Left colon (tissue), 2 donors: ENCODE measurements around the gene CYTH1. TPM values are rescaled to one million over a fixed set of nuclear protein-coding genes. Genes with fewer than 3 reads are reported as not detected.
A peak's percentile ranks its signal among the peaks of the same experiment; 100 is the strongest.
"Not testable (repeated sequence)": the region's sequence is repeated elsewhere in the genome, so short reads cannot be mapped to it uniquely, and the experiment has no call there.

ENCODE experiments used
- ATAC-seq: fragments of 200-7000 bp; cut with Tn5 transposase; one replicate; pipeline ENCODE4 v1.9.1; 2020; ENCODE audit warnings: mild to moderate bottlenecking, moderate library complexity
- DNase-seq, 2 donors: peaks; one replicate each; pipeline ENCODE4 v3.0.0-alpha.2; 2020
- intact Hi-C, 2 donors: fragments of 100-400 bp; cut with DNase I in 1 of 2; cut with micrococcal nuclease in 1 of 2; formaldehyde crosslinking; loops; one replicate each; pipeline versions ENCODE4 v1.11.2 to v1.14.0; 2022; cut with DNase I, micrococcal nuclease
- total RNA-seq, 2 donors: library from RNA; stranded (reverse); fragmentation: NEBNext Ultra II Directional; extraction: Animal tissue kit (Norgen Biotek cat#: 25700); gene quantifications; one replicate each; pipeline ENCODE4 v1.2.1, GENCODE V29; 2021
- donor health status: DM: no; HTN: no; CAD: no.
- donor health status: DM: yes; HTN: yes; CAD: no.

CYTH1 gene
- total RNA-seq, 2 donors from 2014 or later: 70.6 to 79.0 TPM

DNA sequence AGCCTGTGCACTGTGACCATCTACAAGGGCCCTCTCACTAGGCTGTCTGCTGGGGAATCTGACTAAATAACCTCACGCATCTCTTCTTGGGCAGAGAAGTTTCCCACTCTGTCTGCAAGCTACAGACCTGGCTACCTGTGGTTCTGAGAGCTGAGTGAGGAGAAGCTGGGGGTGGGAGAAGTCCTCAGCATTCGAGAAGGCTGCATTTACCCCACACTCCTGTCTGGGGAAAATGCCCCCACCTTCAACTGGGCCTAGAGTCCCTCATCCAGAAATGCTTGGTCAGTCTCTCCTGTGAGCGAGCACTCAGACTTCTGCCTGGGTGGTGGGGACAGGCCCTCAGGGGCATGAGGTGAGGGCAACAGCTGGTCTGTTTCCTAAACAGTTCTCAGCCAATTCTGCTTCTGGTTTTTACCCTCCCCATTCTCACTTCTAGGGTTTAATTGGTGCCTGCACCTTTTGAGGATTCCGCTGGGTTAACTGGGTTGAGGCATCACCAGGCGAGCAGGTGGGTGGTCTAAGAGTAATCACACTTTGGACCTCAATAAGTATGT lies 98.6 kb downstream of the CYTH1 start:
- intact Hi-C loops: no loop called here
- ATAC-seq (no peak), DNase-seq (no peak)

DNA sequence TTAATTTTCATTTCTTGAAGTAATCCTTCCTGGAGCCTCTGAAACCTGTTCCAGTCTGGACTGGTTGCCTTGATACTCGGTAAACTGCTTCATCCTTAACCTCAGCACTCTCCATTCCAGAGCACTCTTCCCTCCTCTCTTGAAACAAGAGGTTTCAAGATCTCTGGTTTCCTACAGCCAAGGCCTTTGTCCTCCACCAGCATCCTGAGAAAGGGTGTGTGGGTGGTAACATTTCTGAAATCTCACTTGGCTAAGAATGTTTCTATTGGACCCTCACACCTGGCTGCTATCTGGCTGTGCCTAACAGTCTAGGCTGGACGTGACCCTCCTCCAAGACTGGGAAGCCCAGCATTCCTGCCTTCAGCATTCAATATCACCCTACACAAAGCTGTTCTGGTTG lies 99.7 kb downstream of the CYTH1 start:
- intact Hi-C loops: no loop called here
- ATAC-seq (no peak), DNase-seq (no peak)

DNA sequence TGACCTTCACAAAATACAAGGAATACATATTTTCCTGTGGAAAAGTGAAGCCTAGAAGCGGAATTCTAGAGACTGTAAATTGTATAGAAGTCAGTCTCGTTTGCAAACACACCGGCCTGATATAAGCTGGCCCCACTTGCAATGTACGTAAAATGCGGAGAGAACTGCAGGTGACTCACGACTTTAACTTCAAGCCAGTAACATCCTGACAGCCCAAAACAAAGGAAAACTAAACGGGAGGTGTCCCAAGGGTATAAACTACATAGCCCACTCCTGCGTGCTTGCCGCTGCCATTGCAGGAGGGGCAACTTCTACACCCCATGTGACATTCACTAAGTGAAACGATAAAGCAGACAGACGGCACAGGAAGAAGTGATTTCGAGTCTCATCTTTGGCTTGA lies 101.6 kb downstream of the CYTH1 start:
- DNase-seq (no peak), ATAC-seq (no peak)
- intact Hi-C loops: no loop called here

DNA sequence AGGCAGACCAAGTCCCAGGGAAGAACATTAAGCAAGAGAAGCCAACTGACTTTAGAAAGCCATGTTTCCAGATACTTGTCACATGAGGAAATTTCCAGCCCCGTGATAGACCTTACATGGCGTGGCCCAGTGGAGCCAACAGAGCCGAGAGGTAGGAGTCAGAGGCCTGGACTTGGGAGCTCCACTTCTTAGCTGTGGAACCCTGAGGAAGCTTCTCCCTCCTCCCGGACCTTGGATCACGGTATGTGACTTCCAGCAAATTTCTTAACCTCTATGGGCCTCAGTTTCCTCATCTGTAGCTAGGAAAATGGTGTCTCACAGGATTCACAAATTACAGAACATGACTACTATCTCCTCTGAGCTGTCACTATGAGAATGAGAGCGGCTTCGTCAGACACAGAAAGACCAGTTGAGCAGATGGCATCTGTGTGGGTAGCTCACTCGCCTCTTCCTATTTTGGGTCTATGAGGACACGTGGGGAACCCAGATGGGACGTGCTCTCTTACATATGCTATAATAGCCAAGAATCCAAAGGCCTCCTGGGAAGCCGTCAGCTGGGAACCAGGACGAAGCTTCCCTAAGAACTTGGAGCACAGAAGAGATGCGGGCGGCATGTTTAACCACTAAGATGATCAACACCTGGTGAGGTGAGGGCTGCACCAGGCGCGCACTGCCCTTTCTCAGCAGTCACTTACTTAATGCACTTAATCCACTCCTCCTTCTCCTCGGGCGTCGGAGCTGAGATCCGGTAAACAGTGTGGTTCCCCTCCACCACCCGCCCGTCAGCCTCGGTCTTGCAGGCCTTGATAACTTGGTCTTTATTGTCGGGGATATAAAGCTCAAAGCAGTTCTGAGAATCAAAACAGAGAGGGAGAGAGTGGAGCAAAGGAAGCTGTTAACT lies 102.3 kb downstream of the CYTH1 start:
- intact Hi-C loops: no loop called here
- no peak for DNase-seq
- no peak for ATAC-seq

DNA sequence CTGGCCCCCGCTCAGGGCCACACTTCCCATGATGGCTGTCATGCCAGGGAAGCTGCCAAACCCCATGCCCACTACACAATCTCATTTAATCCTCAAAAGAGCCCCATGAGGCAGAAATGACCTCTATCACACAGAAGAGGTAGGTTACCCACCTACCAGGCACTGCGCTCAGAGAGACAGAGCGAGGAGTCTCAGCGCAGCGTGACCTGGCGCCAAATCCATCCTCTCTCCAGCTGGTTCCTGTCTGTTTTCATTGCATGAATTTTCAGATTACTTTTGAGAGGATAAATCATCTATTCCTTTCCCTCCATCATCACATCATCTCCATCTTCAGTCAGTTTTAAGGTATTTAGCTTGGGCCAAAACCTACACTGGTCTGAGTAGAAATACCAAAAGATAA lies 103.4 kb downstream of the CYTH1 start:
- intact Hi-C loops: no loop called here
- ATAC-seq: no peak
- DNase-seq: no peak

DNA sequence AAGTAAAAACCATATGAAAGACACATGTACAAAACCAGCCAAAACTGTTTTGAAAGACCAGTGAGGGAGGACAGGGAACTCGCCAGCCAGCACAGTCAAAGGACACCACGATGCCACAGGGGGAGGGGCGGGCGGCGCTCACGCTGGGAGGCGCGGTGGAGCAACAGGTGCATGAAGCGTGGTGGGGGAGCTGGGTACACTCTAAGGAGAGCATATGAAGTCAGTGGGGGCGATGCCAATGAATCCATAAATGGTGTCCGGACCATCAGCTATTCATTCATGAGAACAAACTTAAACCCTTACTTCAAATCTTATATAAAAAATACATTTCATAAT lies 103.9 kb downstream of the CYTH1 start:
- DNase-seq: no peak
- ATAC-seq: no peak
- intact Hi-C loops: no loop called here

DNA sequence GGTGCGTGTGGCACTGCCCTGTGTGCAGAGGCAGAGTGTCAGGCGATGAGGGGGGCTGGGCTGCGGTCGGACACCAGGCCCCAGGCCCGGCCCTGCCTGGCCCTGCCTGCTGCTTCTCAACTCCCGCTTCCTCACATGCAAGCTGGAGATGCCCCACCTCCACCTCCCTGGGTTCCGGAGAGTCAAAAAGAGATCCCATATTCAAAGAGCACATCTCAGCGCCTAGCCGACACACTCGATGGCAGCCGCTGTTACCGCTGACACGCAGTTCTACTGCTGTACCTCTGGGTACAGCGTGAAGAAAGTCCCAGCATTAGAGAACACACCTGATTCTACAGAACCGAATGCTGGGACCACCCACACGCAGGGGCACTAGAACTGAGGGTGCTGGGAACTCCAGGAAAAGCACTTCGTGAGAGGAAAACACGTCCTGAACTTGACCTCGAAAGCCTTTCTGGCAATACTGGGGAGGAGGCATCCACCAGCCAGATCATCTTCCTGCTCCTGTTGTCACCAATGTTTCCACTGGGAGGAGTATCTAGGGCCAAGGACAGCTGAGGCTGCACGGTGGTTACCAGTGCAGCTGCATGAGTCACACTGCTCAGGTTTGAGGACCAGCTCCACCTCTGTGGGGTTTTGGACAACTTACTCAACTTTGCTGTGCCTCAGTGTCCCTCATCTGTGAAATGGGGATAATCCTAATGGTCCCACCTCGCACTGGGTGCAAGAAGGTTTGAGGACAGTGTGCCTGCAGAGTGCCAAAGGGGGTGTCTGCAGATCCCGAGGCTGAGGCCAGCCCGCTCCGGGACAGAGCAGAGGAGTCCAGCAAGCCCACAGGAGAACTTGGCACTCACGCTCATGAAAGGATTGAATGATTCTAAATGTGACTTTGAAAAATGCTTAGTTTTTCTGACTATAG lies 104.5 kb downstream of the CYTH1 start:
- ATAC-seq: no peak
- intact Hi-C loops: no loop called here
- DNase-seq: no peak

DNA sequence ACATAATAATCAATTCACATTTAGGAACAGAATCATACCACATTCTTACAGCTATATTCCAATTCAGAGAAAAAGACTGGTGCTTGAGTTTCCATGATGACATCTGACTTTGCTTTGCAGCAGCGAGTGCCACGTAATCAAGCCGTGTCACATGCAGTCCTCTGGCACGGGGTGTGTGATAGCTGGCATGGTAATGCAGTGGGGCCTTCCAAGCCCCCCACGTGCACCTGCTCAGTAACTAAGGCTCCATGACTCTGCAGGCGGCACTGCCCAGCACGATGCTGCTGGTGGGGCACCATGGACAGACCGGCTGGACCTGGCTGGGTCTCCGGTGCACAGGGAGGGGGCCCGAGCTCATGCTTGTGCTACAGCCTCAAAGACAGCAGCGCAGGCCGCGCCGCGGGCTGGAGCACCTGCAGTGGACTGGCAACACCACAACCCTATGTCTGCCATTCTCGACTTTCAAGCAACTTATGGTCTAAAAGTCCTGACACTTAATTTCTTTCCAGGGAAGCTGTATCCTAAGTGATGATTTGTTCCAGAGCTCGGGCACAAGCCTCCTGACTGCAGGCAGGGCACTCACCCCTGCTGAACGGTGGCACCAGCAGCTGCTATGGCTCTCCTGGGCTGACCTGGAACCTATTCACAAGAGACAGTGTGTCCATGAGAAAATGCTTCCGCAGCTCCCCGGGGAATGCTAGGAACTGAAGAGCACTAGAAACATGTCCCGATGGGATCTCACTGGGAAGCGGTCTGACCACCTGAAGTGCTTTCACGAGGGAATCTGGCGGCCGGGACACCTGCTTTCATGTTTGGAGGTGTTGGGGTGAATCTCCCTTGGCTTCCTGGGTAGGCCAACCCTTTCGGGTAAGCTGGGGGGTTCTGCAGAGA lies 105.4 kb downstream of the CYTH1 start:
- ATAC-seq: no peak
- DNase-seq: no peak
- intact Hi-C loops: no loop called here

DNA sequence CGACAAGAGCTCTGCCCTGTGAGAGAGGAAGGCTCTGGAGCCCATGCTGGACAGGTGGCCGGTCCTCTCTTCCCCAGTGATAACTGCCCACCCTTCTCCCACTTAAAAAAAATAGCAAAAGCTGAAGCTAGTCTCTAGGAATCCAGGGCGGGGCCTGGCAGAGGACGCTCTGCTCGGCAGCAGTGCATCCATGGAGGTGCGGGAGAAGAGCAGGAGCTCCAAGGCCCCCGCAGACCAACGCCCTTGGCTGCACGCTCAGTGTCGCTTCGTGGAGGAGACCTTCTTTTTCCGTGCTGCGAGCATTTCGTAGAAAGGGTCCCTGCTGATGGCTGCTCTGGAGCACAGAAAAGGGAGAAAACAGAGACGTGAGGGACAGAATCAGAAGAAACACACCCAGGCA lies 106.2 kb downstream of the CYTH1 start:
- ATAC-seq (no peak), DNase-seq (no peak)
- intact Hi-C loops: no loop called here

DNA sequence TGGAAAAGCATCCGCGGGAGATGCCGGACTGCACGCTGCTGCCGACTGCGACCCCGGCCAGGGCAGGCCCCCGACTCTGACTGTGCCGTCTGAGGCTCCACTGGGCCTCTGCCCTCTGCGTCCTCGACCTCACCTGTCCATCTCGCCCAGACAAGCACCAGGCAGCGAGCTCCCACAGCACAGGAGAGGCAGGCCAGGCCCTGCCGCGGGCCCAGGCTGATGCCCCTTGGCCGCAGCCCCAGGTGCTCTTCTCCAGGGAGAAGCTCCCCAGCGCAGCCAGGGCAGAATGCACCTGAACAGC lies 106.8 kb downstream of the CYTH1 start:
- ATAC-seq: no peak
- DNase-seq: no peak
- intact Hi-C loops: no loop called here

DNA sequence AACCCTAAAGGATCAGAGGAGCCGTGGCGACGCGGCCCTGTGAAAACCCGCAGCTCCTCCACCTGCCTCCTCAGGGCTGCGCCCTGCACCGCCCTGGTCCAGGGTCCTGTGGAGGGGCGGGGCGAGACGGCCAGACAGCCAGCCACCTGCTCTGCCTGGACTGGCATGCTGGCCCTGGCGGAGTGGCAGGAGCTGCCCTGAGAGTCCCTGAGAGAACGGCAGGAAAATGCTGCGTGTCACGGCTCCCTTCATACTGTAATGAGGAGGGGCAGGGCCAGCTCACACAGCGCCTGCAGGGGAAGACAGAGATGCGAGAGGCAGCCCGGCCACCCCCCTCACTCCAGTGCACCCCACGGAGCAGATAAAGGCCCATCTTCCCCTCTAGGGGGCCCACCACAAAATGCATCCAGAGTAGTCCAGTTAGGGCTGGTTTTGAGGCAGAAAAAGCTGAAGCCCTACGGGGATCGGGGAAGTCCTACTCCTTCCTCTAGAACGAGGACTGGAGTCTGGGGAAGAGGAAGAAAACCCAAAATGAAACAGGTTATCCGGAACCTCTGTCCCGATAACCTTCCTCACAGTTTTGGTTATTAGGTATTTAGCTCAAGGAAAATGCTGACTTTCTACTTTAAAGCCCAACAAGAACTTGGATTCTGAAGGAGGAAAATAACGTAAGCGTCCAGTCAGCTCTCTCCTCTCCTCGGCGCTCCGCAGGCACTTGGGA lies 107.3 kb downstream of the CYTH1 start:
- intact Hi-C loops: no loop called here
- peak; percentile 31 for ATAC-seq
- DNase-seq: no peak

DNA sequence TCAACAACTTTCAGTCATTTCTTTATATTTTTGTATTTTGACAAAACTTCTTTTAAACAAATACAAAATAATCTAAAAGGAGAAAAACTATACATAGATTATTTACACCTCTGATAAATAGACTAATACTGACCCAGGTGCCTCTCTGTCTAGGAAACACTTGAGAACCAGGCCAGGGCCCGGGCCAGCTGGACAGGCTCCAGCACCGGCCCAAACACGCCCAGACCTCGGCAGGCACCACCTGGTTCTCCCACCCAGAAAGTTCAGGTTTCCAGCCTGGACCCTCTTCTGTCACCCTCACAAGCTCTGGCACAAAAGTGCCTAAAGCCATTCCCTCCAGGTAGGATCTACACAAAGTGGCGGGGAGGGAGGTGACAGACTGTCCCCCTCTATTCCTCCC lies 107.9 kb downstream of the CYTH1 start:
- no peak for ATAC-seq
- no peak for DNase-seq
- intact Hi-C loops: no loop called here

DNA sequence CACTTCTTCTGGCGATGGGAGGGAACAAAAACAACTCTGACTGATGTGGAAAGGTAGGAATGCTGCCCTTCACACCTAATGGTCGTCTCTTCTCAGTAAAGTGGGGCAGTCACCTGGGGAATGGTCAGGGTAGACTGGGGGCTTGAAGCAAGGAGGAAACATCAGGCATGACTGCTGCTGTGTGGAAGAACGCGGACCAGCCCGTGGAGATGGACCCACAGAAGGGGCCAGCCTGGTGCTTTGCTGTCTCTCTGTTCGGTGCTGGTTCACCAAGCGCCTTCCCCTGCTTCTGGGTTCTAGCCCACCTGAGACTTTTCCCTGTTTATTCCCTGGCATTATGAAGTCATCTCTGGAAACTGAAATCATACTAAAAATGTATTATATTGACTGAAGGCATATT lies 108.7 kb downstream of the CYTH1 start:
- ATAC-seq (no peak), DNase-seq (no peak)
- intact Hi-C loops: no loop called here

DNA sequence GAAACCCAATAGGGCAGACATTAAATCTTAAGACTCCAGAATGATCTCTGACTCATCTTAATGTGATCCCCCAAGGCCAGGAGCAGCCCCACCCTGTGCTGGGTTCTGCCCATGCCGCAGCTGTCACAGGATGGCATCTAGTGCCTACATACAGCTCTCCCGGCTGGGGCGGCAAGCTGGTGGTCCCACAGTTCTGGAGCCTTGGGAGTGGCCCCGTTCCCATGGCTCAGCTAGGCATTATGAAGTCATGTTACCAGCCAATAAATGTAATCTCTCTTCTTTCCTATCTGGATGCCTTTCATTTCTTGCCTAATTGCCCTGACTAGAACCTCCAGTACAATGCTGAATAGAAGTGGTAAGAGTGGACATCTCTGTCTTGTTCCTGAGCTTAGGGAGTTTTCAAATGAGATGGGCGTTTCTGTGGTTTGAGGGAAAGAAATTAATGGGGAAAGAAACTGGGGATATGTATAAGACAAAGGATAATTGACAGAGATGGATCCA lies 109.2 kb downstream of the CYTH1 start:
- ATAC-seq: no peak
- no peak for DNase-seq
- intact Hi-C loops: no loop called here

DNA sequence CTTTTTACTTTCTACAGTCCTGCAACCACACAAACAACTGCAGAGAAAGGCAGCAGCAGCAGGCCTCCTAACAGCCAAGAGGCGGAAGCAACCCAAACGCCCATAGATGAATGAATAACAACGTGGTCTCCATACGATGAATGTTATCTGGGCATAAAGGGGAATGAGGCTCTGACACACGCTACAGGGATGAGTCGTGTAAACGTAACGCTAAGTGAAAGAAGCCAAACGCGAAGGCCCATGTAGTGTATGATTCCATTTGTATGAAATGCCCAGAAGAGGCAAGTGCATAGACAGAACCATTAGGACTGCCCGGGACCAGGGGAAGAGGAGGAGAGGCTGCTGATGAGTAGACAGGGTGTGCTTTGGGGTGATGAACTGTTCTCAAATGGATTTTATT lies 110.1 kb downstream of the CYTH1 start:
- ATAC-seq: no peak
- DNase-seq: no peak
- intact Hi-C loops: no loop called here

DNA sequence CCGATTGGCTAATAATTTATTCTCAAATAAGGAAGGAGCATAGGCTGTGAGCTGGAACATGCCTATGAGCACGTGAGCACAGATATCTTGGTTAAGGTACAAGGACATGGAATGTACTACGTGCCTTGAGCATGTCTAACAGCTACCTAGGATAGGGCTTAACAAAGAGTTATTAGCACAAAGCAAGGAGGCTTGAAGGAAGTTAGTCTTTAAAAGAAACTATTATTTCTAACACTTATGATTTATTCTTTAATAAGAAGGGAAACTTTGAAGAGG lies 110.4 kb downstream of the CYTH1 start:
- intact Hi-C loops, DNase-seq, ATAC-seq: not testable (repeated sequence)

DNA sequence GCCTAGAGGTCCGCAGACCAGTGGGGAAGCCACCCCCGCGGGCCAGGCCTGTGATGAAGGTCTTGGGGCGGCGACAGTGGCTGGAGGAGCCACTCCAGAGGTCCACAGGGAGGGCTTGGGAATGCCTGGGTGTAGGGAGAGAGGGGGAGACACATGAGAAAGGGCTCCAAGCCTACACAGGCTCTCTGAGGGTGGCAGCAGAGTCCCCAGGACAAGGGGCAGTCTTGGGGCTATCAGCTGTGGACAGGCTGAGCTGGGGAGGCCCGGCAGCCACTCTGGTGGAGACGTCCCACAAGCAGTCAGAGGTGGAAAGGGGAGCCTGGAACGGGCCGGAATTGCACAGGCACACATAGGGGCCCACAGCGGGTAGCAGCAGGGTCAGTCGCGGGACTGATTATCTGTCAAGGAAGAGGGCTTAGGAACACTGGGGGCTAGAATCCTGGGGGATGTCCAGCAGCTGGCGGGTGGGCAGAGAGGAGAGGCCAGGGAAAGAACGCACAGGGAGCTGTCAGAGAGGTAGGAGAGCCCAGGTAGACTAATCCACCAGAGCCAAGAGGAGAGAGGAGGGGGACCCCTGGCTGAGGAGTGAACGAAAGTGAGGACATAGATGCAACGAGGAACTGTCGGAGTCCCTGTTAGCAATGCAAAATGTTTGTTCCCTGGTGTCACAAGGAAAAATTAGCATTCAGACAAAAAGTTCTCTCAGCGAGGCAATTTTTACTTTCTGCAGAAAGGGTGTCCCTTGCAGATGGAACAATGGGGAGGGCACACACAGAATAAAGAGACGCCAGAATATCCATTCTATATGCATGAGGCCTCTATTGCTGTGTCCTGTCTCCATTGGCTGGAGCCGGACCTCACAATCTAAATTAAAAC lies 111.0 kb downstream of the CYTH1 start:
- DNase-seq (no peak), ATAC-seq (no peak)
- intact Hi-C loops: no loop called here
